HepG2 (cell line): ENCODE results near the gene SLC28A1.

Source experiments
- CREM ChIP-seq, 2 experiments: sonication (generic) in 1 of 2; formaldehyde crosslinking in 1 of 2; IDR thresholded peaks; 2 replicates each; pipeline versions ENCODE4 v1.4.0 to v1.6.1; 2016 to 2020; ENCODE audit warnings: antibody characterized with exemption in 1 of 2, mild to moderate bottlenecking in 1 of 2, missing genetic modification reagents in 1 of 2
- TF ChIP-seq, protein P1 (sequence below): IDR thresholded peaks from 2 replicates; pipeline ENCODE4 v1.6.1; 2012; ENCODE audit warnings: low read length, improper control_type of control experiment

- TF ChIP-seq CREM (IDR thresholded peaks at IDR 0.05) (no peak), CREM (CRISPR knock-in tag; IDR thresholded peaks at IDR 0.05) (no peak)
- TF ChIP-seq, protein P1, sequence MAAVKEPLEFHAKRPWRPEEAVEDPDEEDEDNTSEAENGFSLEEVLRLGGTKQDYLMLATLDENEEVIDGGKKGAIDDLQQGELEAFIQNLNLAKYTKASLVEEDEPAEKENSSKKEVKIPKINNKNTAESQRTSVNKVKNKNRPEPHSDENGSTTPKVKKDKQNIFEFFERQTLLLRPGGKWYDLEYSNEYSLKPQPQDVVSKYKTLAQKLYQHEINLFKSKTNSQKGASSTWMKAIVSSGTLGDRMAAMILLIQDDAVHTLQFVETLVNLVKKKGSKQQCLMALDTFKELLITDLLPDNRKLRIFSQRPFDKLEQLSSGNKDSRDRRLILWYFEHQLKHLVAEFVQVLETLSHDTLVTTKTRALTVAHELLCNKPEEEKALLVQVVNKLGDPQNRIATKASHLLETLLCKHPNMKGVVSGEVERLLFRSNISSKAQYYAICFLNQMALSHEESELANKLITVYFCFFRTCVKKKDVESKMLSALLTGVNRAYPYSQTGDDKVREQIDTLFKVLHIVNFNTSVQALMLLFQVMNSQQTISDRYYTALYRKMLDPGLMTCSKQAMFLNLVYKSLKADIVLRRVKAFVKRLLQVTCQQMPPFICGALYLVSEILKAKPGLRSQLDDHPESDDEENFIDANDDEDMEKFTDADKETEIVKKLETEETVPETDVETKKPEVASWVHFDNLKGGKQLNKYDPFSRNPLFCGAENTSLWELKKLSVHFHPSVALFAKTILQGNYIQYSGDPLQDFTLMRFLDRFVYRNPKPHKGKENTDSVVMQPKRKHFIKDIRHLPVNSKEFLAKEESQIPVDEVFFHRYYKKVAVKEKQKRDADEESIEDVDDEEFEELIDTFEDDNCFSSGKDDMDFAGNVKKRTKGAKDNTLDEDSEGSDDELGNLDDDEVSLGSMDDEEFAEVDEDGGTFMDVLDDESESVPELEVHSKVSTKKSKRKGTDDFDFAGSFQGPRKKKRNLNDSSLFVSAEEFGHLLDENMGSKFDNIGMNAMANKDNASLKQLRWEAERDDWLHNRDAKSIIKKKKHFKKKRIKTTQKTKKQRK = no peak
Observed at GRCh38 chr15:84962955-84963354, 78.5 kb downstream of the SLC28A1 start.
